Activated CD4-positive, alpha-beta T cell treated with anti-CD3 and anti-CD28 coated beads for 4 hours (primary cell): ENCODE measurements around the gene GET3.
"Not testable (repeated sequence)": the region's sequence is repeated elsewhere in the genome, so short reads cannot be mapped to it uniquely, and the experiment has no call there.

Experiments used
- DNase-seq, 2 donors: peaks; one replicate each; pipeline ENCODE4 v3.0.0-alpha.2; 2020

Gene GET3

GRCh38 chr19:12720296-12720695, 17.0 kb upstream of the GET3 start:
- DNase-seq: no peak

GRCh38 chr19:12720851-12721655, 16.2 kb upstream of the GET3 start:
- DNase-seq: peak in 1 of 2 donors; percentile 18

- peak; percentile 57 to 58 for DNase-seq
Observed at GRCh38 chr19:12721656-12722565, 15.4 kb upstream of the GET3 start.

- peak; percentile 93 to 94 for DNase-seq
Observed at GRCh38 chr19:12722566-12723380, 14.5 kb upstream of the GET3 start.

GRCh38 chr19:12723381-12723640, 14.0 kb upstream of the GET3 start:
- DNase-seq: no peak

- DNase-seq: peak; percentile 68
Observed at GRCh38 chr19:12723641-12724426, 13.5 kb upstream of the GET3 start, which contains the start of gene TNPO2. TSS of gene TNPO2 (minus strand) at chr19:12723932. CDS start at chr19:12720977, 2,955 bp downstream.

- not testable (repeated sequence) for DNase-seq
Observed at GRCh38 chr19:12725612-12726011, 11.7 kb upstream of the GET3 start.

- no peak for DNase-seq
Observed at GRCh38 chr19:12726988-12727316, 10.3 kb upstream of the GET3 start.

GRCh38 chr19:12727745-12728433, 9.4 kb upstream of the GET3 start:
- DNase-seq: no peak

GRCh38 chr19:12730064-12730463, 7.2 kb upstream of the GET3 start:
- no peak for DNase-seq

- DNase-seq: no peak
Observed at GRCh38 chr19:12731337-12731736, 6.0 kb upstream of the GET3 start.

- peak; percentile 33 to 56 for DNase-seq
Observed at GRCh38 chr19:12733369-12734214, 3.7 kb upstream of the GET3 start.

GRCh38 chr19:12737835-12738351, 596 bp downstream of the GET3 start:
- no peak for DNase-seq

GRCh38 chr19:12745166-12745897, 8.0 kb downstream of the GET3 start:
- no peak for DNase-seq

GRCh38 chr19:12748489-12748888, 11.2 kb downstream of the GET3 start:
- DNase-seq: no peak

- no peak for DNase-seq
Observed at GRCh38 chr19:12749938-12750521, 12.7 kb downstream of the GET3 start.

GRCh38 chr19:12750851-12751250, 13.6 kb downstream of the GET3 start:
- no peak for DNase-seq

GRCh38 chr19:12751635-12752034, 14.3 kb downstream of the GET3 start, which contains the start of gene BEST2:
TSS of gene BEST2 (plus strand) at chr19:12751791. CDS start at chr19:12752593, 802 bp downstream.
- no peak for DNase-seq

- no peak for DNase-seq
Observed at GRCh38 chr19:12752056-12752781, 14.9 kb downstream of the GET3 start.
